MM.1S (cell line): ENCODE measurements around the gene FBXW12.

Experiments used
- DNase-seq: peaks from one replicate; pipeline ENCODE4 v3.0.0-alpha.2; 2015
- H2AFZ ChIP-seq: fragments of 300-600 bp; sonication (generic); 2 replicates; pipeline ENCODE4 v1.6.0; 2016; ENCODE audit warnings: antibody characterized with exemption, low read length
- H3F3A ChIP-seq: fragments of 300-600 bp; sonication (generic); 2 replicates; pipeline ENCODE4 v1.6.1; 2016; ENCODE audit warnings: mild to moderate bottlenecking, antibody characterized with exemption, low read length, moderate library complexity, mixed read lengths; ENCODE audit not compliant: insufficient read depth
- H3K27ac ChIP-seq: fragments of 300-600 bp; sonication (generic); 2 replicates; pipeline ENCODE4 v1.5.1; 2016; ENCODE audit warnings: mild to moderate bottlenecking, low read length
- H3K27me3 ChIP-seq: fragments of 300-600 bp; sonication (generic); replicated peaks from 2 replicates; pipeline ENCODE4 v1.6.0; 2016; ENCODE audit warnings: low read length; ENCODE audit not compliant: insufficient read depth
- H3K36me3 ChIP-seq: fragments of 300-600 bp; sonication (generic); replicated peaks from 2 replicates; pipeline ENCODE4 v1.6.1; 2016; ENCODE audit warnings: mild to moderate bottlenecking, low read length, mixed read lengths; ENCODE audit not compliant: insufficient read depth
- H3K4me1 ChIP-seq: fragments of 300-600 bp; sonication (generic); 2 replicates; pipeline ENCODE4 v1.6.1; 2016; ENCODE audit warnings: low read length, mixed read lengths
- H3K4me2 ChIP-seq: fragments of 300-600 bp; sonication (generic); 2 replicates; pipeline ENCODE4 v1.6.0; 2016; ENCODE audit warnings: low read depth, low read length
- H3K4me3 ChIP-seq: fragments of 300-600 bp; sonication (generic); 2 replicates; pipeline ENCODE4 v1.5.1; 2016; ENCODE audit warnings: low read length, mixed read lengths
- H3K79me2 ChIP-seq: fragments of 300-600 bp; sonication (generic); 2 replicates; pipeline ENCODE4 v1.6.1; 2016; ENCODE audit warnings: mixed run types, low read length, mixed read lengths
- H3K9ac ChIP-seq: fragments of 300-600 bp; sonication (generic); 2 replicates; pipeline ENCODE4 v1.6.1; 2016; ENCODE audit warnings: low read length, mixed read lengths
- H3K9me2 ChIP-seq: fragments of 300-600 bp; sonication (generic); replicated peaks from 2 replicates; pipeline ENCODE4 v1.6.1; 2016; ENCODE audit warnings: mild to moderate bottlenecking, low read length, mixed read lengths; ENCODE audit not compliant: insufficient read depth
- H3K9me3 ChIP-seq: fragments of 300-600 bp; sonication (generic); replicated peaks from 2 replicates; pipeline ENCODE4 v1.6.1; 2016; ENCODE audit warnings: mild to moderate bottlenecking, low read length, mixed read lengths; ENCODE audit not compliant: insufficient read depth
- H4K20me1 ChIP-seq: fragments of 300-600 bp; sonication (generic); 2 replicates; pipeline ENCODE4 v1.6.1; 2016; ENCODE audit warnings: mild to moderate bottlenecking, low read length, moderate library complexity, mixed read lengths; ENCODE audit not compliant: insufficient read depth
- CTCF ChIP-seq: fragments of 300-600 bp; sonication (generic); IDR thresholded peaks from 2 replicates; pipeline ENCODE4 v1.5.1; 2016; ENCODE audit warnings: antibody characterized with exemption, low read length, mixed read lengths
- EZH2 ChIP-seq: fragments of 300-600 bp; sonication (generic); optimal IDR thresholded peaks from 2 replicates; pipeline ENCODE3; 2017; ENCODE audit warnings: low read depth, mild to moderate bottlenecking, antibody characterized with exemption, low read length, mixed read lengths
- EZH2phosphoT487 ChIP-seq: fragments of 300-600 bp; sonication (generic); IDR thresholded peaks from 2 replicates; pipeline ENCODE4 v1.6.1; 2018; ENCODE audit warnings: antibody characterized with exemption, low read length

Gene FBXW12

GRCh38 chr3:48402281-48402732, 30.3 kb downstream of the FBXW12 start:
- H3K79me2 ChIP-seq = no peaks in the 10 kb centered on the region
- no peaks in the 10 kb centered on the region; the same call in 1 of the 2 replicates for H3K27me3 ChIP-seq
- no peak overlapping the region for H3K9ac ChIP-seq
- H3K4me2 ChIP-seq = no peak overlapping the region
- H3K9me2 ChIP-seq = no peaks in the 10 kb centered on the region
- H4K20me1 ChIP-seq = no peaks in the 10 kb centered on the region
- H3F3A ChIP-seq = no peaks in the 10 kb centered on the region
- H2AFZ ChIP-seq = no peak overlapping the region
- no peaks in the 10 kb centered on the region for H3K36me3 ChIP-seq
- H3K4me3 ChIP-seq = no peak overlapping the region
- no peak overlapping the region for H3K27ac ChIP-seq
- TF ChIP-seq EZH2phosphoT487 (no peak), EZH2 (no peak), CTCF (no peak)
- no peaks in the 10 kb centered on the region for H3K4me1 ChIP-seq
- DNase-seq = no peak
- no peaks in the 10 kb centered on the region for H3K9me3 ChIP-seq

- no peak for DNase-seq
- no peak overlapping the region for H3K27ac ChIP-seq
- H3K36me3 ChIP-seq = no peaks in the 10 kb centered on the region
- TF ChIP-seq EZH2 = no peak
- no peak overlapping the region for H3K4me3 ChIP-seq
- no peak overlapping the region for H3K4me2 ChIP-seq
- H3K9me3 ChIP-seq = no peaks in the 10 kb centered on the region
- H3K9ac ChIP-seq = no peak overlapping the region
- H4K20me1 ChIP-seq = no peaks in the 10 kb centered on the region
- no peaks in the 10 kb centered on the region for H3K9me2 ChIP-seq
- H3K79me2 ChIP-seq = no peaks in the 10 kb centered on the region
- H3K4me1 ChIP-seq = no peaks in the 10 kb centered on the region
- no peak overlapping the region for H2AFZ ChIP-seq
- H3K27me3 ChIP-seq = peaks cover 3% of the 10 kb centered on the region
- H3F3A ChIP-seq = no peaks in the 10 kb centered on the region
These were observed 30.9 kb downstream of the FBXW12 start for GRCh38 chr3:48402907-48403306.

GRCh38 chr3:48403533-48404439, 31.8 kb downstream of the FBXW12 start:
- DNase-seq = no peak
- peaks cover 8% of the 10 kb centered on the region for H3K27me3 ChIP-seq
- H3K9me2 ChIP-seq = no peaks in the 10 kb centered on the region
- no peak overlapping the region for H2AFZ ChIP-seq
- no peaks in the 10 kb centered on the region for H3K4me1 ChIP-seq
- TF ChIP-seq EZH2phosphoT487 = no peak
- no peak for TF ChIP-seq EZH2
- TF ChIP-seq CTCF = no peak
- H3K4me2 ChIP-seq = no peak overlapping the region
- no peak overlapping the region for H3K4me3 ChIP-seq
- no peaks in the 10 kb centered on the region for H3F3A ChIP-seq
- no peak overlapping the region for H3K27ac ChIP-seq
- H3K36me3 ChIP-seq = no peaks in the 10 kb centered on the region
- H4K20me1 ChIP-seq = no peaks in the 10 kb centered on the region
- no peaks in the 10 kb centered on the region for H3K79me2 ChIP-seq
- no peak overlapping the region for H3K9ac ChIP-seq
- no peaks in the 10 kb centered on the region for H3K9me3 ChIP-seq
